ENCODE data around the gene STAC3.

STAC3 gene

GRCh38 chr12:57195186-57195585 is 55.8 kb downstream of the STAC3 start:
- H3K4me3 ChIP-seq (ENCODE audit: low read length), result no peak overlapping the region
- no peak for DNase-seq (ENCODE audit: low read depth)
- TF ChIP-seq CTCF (conservative IDR thresholded peaks at IDR 0.05; ENCODE audit: low read depth, low read length), result no peak

GRCh38 chr12:57194253-57194652 is 56.7 kb downstream of the STAC3 start:
- DNase-seq (ENCODE audit: low read depth), result no peak
- TF ChIP-seq CTCF (conservative IDR thresholded peaks at IDR 0.05; ENCODE audit: low read depth, low read length), result no peak
- H3K4me3 ChIP-seq (ENCODE audit: low read length), result no peak overlapping the region

- no peak for TF ChIP-seq CTCF (conservative IDR thresholded peaks at IDR 0.05; ENCODE audit: low read depth, low read length)
These were observed 57.2 kb downstream of the STAC3 start for GRCh38 chr12:57193706-57194245.

More at GRCh38 chr12:57193706-57194245, 57.2 kb downstream of the STAC3 start:
- no peak for DNase-seq (ENCODE audit: low read depth)
- H3K4me3 ChIP-seq (ENCODE audit: low read length), result no peak overlapping the region
